ENCODE measurements around the gene UTY.

UTY gene

GRCh38 chrY:13435968-13436937, 43.6 kb downstream of the UTY start:
- TF ChIP-seq REST (IDR thresholded peaks at IDR 0.05; ENCODE audit: insufficient read depth in 1 of 2, low read depth in 2 of 2, low read length in 2 of 2) (no peak), SIN3A (IDR thresholded peaks at IDR 0.05; ENCODE audit: borderline replicate concordance, insufficient read depth, low read length) (no peak), POLR2AphosphoS5 (IDR thresholded peaks at IDR 0.05; ENCODE audit: low read depth, low read length) (no peak), FOXP2 (optimal IDR thresholded peaks at IDR 0.05; ENCODE audit: borderline replicate concordance, extremely low read depth, extremely low read length, insufficient read depth) (no peak), TAF1 (IDR thresholded peaks at IDR 0.05; ENCODE audit: borderline replicate concordance, insufficient read depth, low read length) (no peak)

GRCh38 chrY:13435206-13435967, 44.4 kb downstream of the UTY start:
- TF ChIP-seq POLR2AphosphoS5 (IDR thresholded peaks at IDR 0.05; ENCODE audit: low read depth, low read length) (no peak), TAF1 (IDR thresholded peaks at IDR 0.05; ENCODE audit: borderline replicate concordance, insufficient read depth, low read length) (no peak), FOXP2 (optimal IDR thresholded peaks at IDR 0.05; ENCODE audit: borderline replicate concordance, extremely low read depth, extremely low read length, insufficient read depth) (no peak), SIN3A (IDR thresholded peaks at IDR 0.05; ENCODE audit: borderline replicate concordance, insufficient read depth, low read length) (no peak), REST (IDR thresholded peaks at IDR 0.05; ENCODE audit: insufficient read depth in 1 of 2, low read depth in 2 of 2, low read length in 2 of 2) (no peak)

DNA sequence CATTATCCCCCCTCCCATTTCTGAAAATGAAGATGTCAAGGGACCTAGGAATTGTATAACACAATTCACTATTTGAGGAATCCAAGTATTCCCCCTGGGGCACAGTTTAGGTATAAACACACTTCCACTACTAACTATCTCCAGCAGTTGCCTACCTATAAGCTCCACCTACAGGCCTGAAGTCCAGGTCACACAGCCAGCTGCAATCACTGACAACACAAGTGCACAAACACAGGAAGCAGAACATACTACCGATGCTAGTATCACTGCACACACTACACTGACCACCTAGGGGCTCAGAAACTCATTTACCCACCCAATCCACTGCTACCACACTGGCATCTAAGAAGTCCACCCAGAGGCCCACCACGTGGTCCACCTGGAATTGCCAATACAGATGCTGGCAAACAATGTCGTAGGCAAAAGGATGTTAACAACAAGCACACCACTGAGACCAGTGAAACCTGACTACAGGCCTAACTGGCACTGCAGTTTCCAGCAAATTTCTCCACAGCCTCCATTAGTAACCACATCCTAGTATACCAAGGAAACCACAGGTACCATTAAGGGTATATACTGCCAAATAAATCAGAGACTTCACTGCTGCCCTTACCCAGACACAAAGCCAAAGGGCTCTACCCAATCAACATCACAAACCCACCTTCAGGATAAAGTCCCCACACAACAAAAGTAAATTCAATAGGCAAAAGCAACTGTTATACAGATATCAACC, 47.4 kb downstream of the UTY start:
- TF ChIP-seq TAF1 (IDR thresholded peaks at IDR 0.05; ENCODE audit: borderline replicate concordance, insufficient read depth, low read length) (no peak), SIN3A (IDR thresholded peaks at IDR 0.05; ENCODE audit: borderline replicate concordance, insufficient read depth, low read length) (no peak), POLR2AphosphoS5 (IDR thresholded peaks at IDR 0.05; ENCODE audit: low read depth, low read length) (no peak), REST (IDR thresholded peaks at IDR 0.05; ENCODE audit: insufficient read depth in 1 of 2, low read depth in 2 of 2, low read length in 2 of 2) (no peak)

- TF ChIP-seq REST (IDR thresholded peaks at IDR 0.05; ENCODE audit: insufficient read depth in 1 of 2, low read depth in 2 of 2, low read length in 2 of 2), result no peak
- no peak for TF ChIP-seq TAF1 (IDR thresholded peaks at IDR 0.05; ENCODE audit: borderline replicate concordance, insufficient read depth, low read length)
- TF ChIP-seq POLR2AphosphoS5 (IDR thresholded peaks at IDR 0.05; ENCODE audit: low read depth, low read length), result no peak
- no peak for TF ChIP-seq FOXP2 (optimal IDR thresholded peaks at IDR 0.05; ENCODE audit: borderline replicate concordance, extremely low read depth, extremely low read length, insufficient read depth)
These were observed 50.3 kb downstream of the UTY start for GRCh38 chrY:13429551-13429950.

All from PFSK-1 (cell line).